Colonic mucosa (tissue), 4 donors: Measurements from ENCODE around the gene ATXN1. TPM values are rescaled to one million over a fixed set of nuclear protein-coding genes. Genes with fewer than 3 reads are reported as not detected.

Source experiments
- DNase-seq: peaks from one replicate; pipeline ENCODE4 v3.0.0-alpha.2; 2020
- H3K27ac ChIP-seq: fragments of 200-600 bp; one replicate; pipeline ENCODE4 v1.8.0; 2021
- H3K27me3 ChIP-seq: fragments of 200-600 bp; one replicate; pipeline ENCODE4 v1.8.0; 2021
- H3K36me3 ChIP-seq: fragments of 200-600 bp; one replicate; pipeline ENCODE4 v1.8.0; 2021
- H3K4me1 ChIP-seq: fragments of 200-600 bp; one replicate; pipeline ENCODE4 v1.8.0; 2021; ENCODE audit warnings: mild to moderate bottlenecking
- H3K4me3 ChIP-seq: fragments of 200-600 bp; one replicate; pipeline ENCODE4 v1.8.0; 2021
- H3K9ac ChIP-seq, 2 donors: one replicate each; pipeline ENCODE4 v1.7.0; 2013; ENCODE audit warnings: control low read depth in 2 of 2, low read depth in 2 of 2, low read length in 2 of 2
- H3K9me3 ChIP-seq: fragments of 200-600 bp; one replicate; pipeline ENCODE4 v1.8.0; 2021
- intact Hi-C: fragments of 100-400 bp; cut with DNase I; formaldehyde crosslinking; loops from one replicate; pipeline ENCODE4 v1.14.1; 2022
- total RNA-seq, 2 donors: library from RNA; stranded (reverse); fragmentation: NEBNext Ultra II Directional in 1 of 2; extraction: Animal tissue kit (Norgen Biotek cat#: 25700) in 1 of 2; gene quantifications; one replicate each; pipeline ENCODE4 v1.2.1, GENCODE V29; 2021
- TF ChIP-seq, protein P1 (sequence below): fragments of 200-600 bp; IDR thresholded peaks from one replicate; pipeline ENCODE4 v1.8.0; 2022; ENCODE audit warnings: antibody characterized with exemption, mild to moderate bottlenecking
- donor health status: healthy.
- donor health status: DM: no; HTN: no; CAD: no.
- donor health status: DM: no; HTN: no; CAD: no.

ATXN1 gene
- total RNA-seq, 2 donors from 2014 or later: 24.5 to 41.9 TPM

DNA sequence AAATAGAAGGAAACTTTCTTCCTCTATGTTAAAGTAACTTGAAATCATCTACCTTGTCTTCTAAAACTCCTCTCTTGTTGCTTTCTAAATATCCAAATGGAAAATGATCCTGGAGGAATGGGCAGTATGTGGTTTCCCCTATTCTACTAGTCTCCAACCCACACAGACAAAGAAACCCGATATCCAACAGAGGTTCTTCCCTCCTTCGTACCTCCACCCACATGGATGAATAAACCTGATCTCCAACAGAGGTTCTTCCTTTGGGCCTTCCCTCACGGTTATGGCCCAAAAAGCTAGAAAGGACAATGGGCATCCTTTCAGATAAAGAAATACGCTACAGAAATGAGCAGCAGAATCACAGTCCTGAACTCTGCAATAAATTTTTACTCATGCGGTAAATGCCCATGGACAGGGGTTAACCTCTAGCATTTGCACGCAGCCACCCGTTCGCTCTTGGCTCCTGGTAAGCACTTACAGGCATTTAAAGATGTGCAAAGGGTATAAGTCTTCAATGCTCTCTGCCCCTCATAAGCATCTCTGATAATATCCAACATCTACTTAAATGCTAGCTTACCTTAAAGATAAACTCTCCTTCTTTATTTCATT lies 392.0 kb downstream of the ATXN1 start:
- no peaks in the 10 kb centered on the region for H3K4me1 ChIP-seq
- TF ChIP-seq, protein P1, sequence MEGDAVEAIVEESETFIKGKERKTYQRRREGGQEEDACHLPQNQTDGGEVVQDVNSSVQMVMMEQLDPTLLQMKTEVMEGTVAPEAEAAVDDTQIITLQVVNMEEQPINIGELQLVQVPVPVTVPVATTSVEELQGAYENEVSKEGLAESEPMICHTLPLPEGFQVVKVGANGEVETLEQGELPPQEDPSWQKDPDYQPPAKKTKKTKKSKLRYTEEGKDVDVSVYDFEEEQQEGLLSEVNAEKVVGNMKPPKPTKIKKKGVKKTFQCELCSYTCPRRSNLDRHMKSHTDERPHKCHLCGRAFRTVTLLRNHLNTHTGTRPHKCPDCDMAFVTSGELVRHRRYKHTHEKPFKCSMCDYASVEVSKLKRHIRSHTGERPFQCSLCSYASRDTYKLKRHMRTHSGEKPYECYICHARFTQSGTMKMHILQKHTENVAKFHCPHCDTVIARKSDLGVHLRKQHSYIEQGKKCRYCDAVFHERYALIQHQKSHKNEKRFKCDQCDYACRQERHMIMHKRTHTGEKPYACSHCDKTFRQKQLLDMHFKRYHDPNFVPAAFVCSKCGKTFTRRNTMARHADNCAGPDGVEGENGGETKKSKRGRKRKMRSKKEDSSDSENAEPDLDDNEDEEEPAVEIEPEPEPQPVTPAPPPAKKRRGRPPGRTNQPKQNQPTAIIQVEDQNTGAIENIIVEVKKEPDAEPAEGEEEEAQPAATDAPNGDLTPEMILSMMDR: no peak
- DNase-seq: no peak
- H3K4me3 ChIP-seq: no peak overlapping the region
- H3K36me3 ChIP-seq: no peaks in the 10 kb centered on the region
- H3K9me3 ChIP-seq: no peaks in the 10 kb centered on the region
- H3K27me3 ChIP-seq: no peaks in the 10 kb centered on the region
- no peak overlapping the region for H3K27ac ChIP-seq
- H3K9ac ChIP-seq: no peak overlapping the region
- intact Hi-C loops: no loop called here

GRCh38 chr6:16367571-16367970 lies 393.7 kb downstream of the ATXN1 start:
- no peak for DNase-seq
- no peaks in the 10 kb centered on the region for H3K36me3 ChIP-seq
- TF ChIP-seq, protein P1: no peak
- H3K9ac ChIP-seq: no peak overlapping the region
- intact Hi-C loops: no loop called here
- no peaks in the 10 kb centered on the region for H3K27me3 ChIP-seq
- no peak overlapping the region for H3K4me3 ChIP-seq
- H3K4me1 ChIP-seq: no peaks in the 10 kb centered on the region
- no peak overlapping the region for H3K27ac ChIP-seq
- H3K9me3 ChIP-seq: no peaks in the 10 kb centered on the region

GRCh38 chr6:16363749-16364148 lies 397.5 kb downstream of the ATXN1 start:
- H3K4me3 ChIP-seq: no peak overlapping the region
- no peak overlapping the region for H3K27ac ChIP-seq
- no peaks in the 10 kb centered on the region for H3K36me3 ChIP-seq
- no peak overlapping the region for H3K9ac ChIP-seq
- no peak for DNase-seq
- TF ChIP-seq, protein P1: no peak
- no peaks in the 10 kb centered on the region for H3K27me3 ChIP-seq
- H3K4me1 ChIP-seq: no peaks in the 10 kb centered on the region
- no peaks in the 10 kb centered on the region for H3K9me3 ChIP-seq
- intact Hi-C loops: no loop called here

- Histone ChIP-seq H3K4me3 (no peak overlapping the region), H3K9ac (no peak overlapping the region), H3K36me3 (no peaks in the 10 kb centered on the region), H3K9me3 (no peaks in the 10 kb centered on the region), H3K4me1 (no peaks in the 10 kb centered on the region), H3K27ac (no peak overlapping the region), H3K27me3 (no peaks in the 10 kb centered on the region)
- intact Hi-C loops: no loop called here
- TF ChIP-seq, protein P1: no peak
- DNase-seq: no peak
Measured at GRCh38 chr6:16362819-16363589, 398.3 kb downstream of the ATXN1 start.

DNA sequence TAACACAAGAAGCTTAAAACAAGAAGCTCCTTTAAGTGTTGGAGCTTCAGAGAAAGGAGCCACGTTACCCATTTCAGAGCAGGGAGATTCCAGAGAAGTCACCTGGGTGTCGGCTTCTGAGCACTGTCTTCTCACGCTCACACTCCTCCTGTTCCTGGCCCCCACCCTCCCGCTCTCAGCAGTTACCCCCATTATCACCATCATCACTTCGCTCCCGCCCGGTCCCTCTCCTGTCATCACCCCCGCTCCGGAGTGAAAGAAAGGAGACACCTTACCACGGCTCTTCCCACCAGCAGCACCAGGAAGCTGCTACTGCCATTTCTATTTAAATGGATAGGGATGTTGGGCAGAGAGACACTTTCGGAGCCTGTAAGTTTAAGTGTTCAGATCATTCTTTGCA lies 399.0 kb downstream of the ATXN1 start:
- H3K4me1 ChIP-seq: no peaks in the 10 kb centered on the region
- no peaks in the 10 kb centered on the region for H3K36me3 ChIP-seq
- DNase-seq: no peak
- no peak overlapping the region for H3K9ac ChIP-seq
- H3K27ac ChIP-seq: no peak overlapping the region
- no peaks in the 10 kb centered on the region for H3K9me3 ChIP-seq
- intact Hi-C loops: no loop called here
- no peaks in the 10 kb centered on the region for H3K27me3 ChIP-seq
- H3K4me3 ChIP-seq: no peak overlapping the region
- TF ChIP-seq, protein P1: no peak
